Subcutaneous abdominal adipose tissue (tissue), 5 donors: ENCODE measurements around the gene GYS2.

Experiments used
- H3K27ac ChIP-seq: one replicate; pipeline ENCODE4 v1.7.0; 2013; ENCODE audit warnings: low read depth, mild to moderate bottlenecking, inconsistent platforms, low read length, moderate library complexity
- H3K27me3 ChIP-seq, 5 donors: one replicate each; pipeline ENCODE4 v1.7.0; 2013; ENCODE audit warnings: low read length in 5 of 5, inconsistent platforms in 1 of 5; ENCODE audit not compliant: control insufficient read depth in 5 of 5, insufficient read depth in 4 of 5
- H3K36me3 ChIP-seq, 5 donors: one replicate each; pipeline ENCODE4 v1.7.0; 2013; ENCODE audit warnings: low read length in 5 of 5; ENCODE audit not compliant: control insufficient read depth in 5 of 5, insufficient read depth in 5 of 5
- H3K4me1 ChIP-seq, 5 donors: one replicate each; pipeline ENCODE4 v1.7.0; 2013; ENCODE audit warnings: low read length in 5 of 5, mild to moderate bottlenecking in 3 of 5, moderate library complexity in 1 of 5; ENCODE audit not compliant: control insufficient read depth in 5 of 5, insufficient read depth in 5 of 5
- H3K4me3 ChIP-seq, 5 donors: one replicate each; pipeline ENCODE4 v1.7.0; 2013; ENCODE audit warnings: low read length in 5 of 5, low read depth in 1 of 5
- H3K9ac ChIP-seq, 5 donors: one replicate each; pipeline ENCODE4 v1.7.0; 2013; ENCODE audit warnings: low read length in 5 of 5, mild to moderate bottlenecking in 4 of 5, moderate library complexity in 3 of 5
- H3K9me3 ChIP-seq, 5 donors: one replicate each; pipeline ENCODE4 v1.7.0; 2013; ENCODE audit warnings: low read length in 5 of 5; ENCODE audit not compliant: control insufficient read depth in 5 of 5
- donor health status: healthy.
- donor health status: healthy.
- donor health status: healthy.
- donor health status: healthy.
- donor health status: healthy.

GYS2 gene

GRCh38 chr12:21561158-21561557, 43.5 kb downstream of the GYS2 start:
- Histone ChIP-seq H3K27ac (no peak overlapping the region), H3K4me1 (no peaks in the 10 kb centered on the region), H3K4me3 (no peak overlapping the region), H3K36me3 (no peaks in the 10 kb centered on the region), H3K9ac (no peak overlapping the region), H3K27me3 (no peaks in the 10 kb centered on the region), H3K9me3 (no peaks in the 10 kb centered on the region)

GRCh38 chr12:21559855-21560569, 44.6 kb downstream of the GYS2 start:
- Histone ChIP-seq H3K27me3 (no peaks in the 10 kb centered on the region), H3K9me3 (no peaks in the 10 kb centered on the region), H3K4me3 (no peak overlapping the region), H3K36me3 (no peaks in the 10 kb centered on the region), H3K4me1 (no peaks in the 10 kb centered on the region), H3K27ac (no peak overlapping the region), H3K9ac (no peak overlapping the region)

- Histone ChIP-seq H3K27ac (no peak overlapping the region), H3K27me3 (no peaks in the 10 kb centered on the region), H3K9me3 (no peaks in the 10 kb centered on the region), H3K9ac (no peak overlapping the region), H3K36me3 (no peaks in the 10 kb centered on the region), H3K4me3 (no peak overlapping the region), H3K4me1 (no peaks in the 10 kb centered on the region)
Measured at GRCh38 chr12:21558100-21558679, 46.5 kb downstream of the GYS2 start.

GRCh38 chr12:21553329-21553675, 51.3 kb downstream of the GYS2 start:
- Histone ChIP-seq H3K9ac (no peak overlapping the region), H3K36me3 (no peaks in the 10 kb centered on the region), H3K27ac (no peak overlapping the region), H3K9me3 (no peaks in the 10 kb centered on the region), H3K27me3 (no peaks in the 10 kb centered on the region), H3K4me1 (peaks cover 0 to 3% (median 0%) of the 10 kb centered on the region in 5 donors), H3K4me3 (no peak overlapping the region)

GRCh38 chr12:21552635-21553328, 51.9 kb downstream of the GYS2 start:
- no peaks in the 10 kb centered on the region for H3K36me3 ChIP-seq
- H3K27ac ChIP-seq = no peak overlapping the region
- no peaks in the 10 kb centered on the region for H3K27me3 ChIP-seq
- no peaks in the 10 kb centered on the region for H3K9me3 ChIP-seq
- no peak overlapping the region for H3K4me3 ChIP-seq
- H3K4me1 ChIP-seq = peaks cover 0 to 3% (median 0%) of the 10 kb centered on the region in 5 donors
- no peak overlapping the region for H3K9ac ChIP-seq

- Histone ChIP-seq H3K27ac (no peak overlapping the region), H3K9me3 (no peaks in the 10 kb centered on the region), H3K9ac (no peak overlapping the region), H3K4me1 (peaks cover 0 to 3% (median 0%) of the 10 kb centered on the region in 5 donors), H3K36me3 (no peaks in the 10 kb centered on the region), H3K4me3 (no peak overlapping the region), H3K27me3 (no peaks in the 10 kb centered on the region)
Measured at GRCh38 chr12:21551841-21552465, 52.7 kb downstream of the GYS2 start.

- no peak overlapping the region for H3K27ac ChIP-seq
- H3K4me1 ChIP-seq = peaks cover 0 to 3% (median 0%) of the 10 kb centered on the region in 5 donors
- no peaks in the 10 kb centered on the region for H3K27me3 ChIP-seq
- no peaks in the 10 kb centered on the region for H3K9me3 ChIP-seq
- no peak overlapping the region for H3K4me3 ChIP-seq
- H3K9ac ChIP-seq = no peak overlapping the region
- no peaks in the 10 kb centered on the region for H3K36me3 ChIP-seq
Measured at GRCh38 chr12:21547437-21547836, 57.2 kb downstream of the GYS2 start.

GRCh38 chr12:21546716-21547115, 57.9 kb downstream of the GYS2 start:
- no peaks in the 10 kb centered on the region for H3K36me3 ChIP-seq

GRCh38 chr12:21545557-21545956, 59.1 kb downstream of the GYS2 start:
- Histone ChIP-seq H3K4me1 (no peaks in the 10 kb centered on the region), H3K27ac (no peak overlapping the region), H3K36me3 (no peaks in the 10 kb centered on the region), H3K9me3 (no peaks in the 10 kb centered on the region), H3K27me3 (no peaks in the 10 kb centered on the region), H3K9ac (no peak overlapping the region), H3K4me3 (no peak overlapping the region)

More at GRCh38 chr12:21546716-21547115, 57.9 kb downstream of the GYS2 start:
- no peak overlapping the region for H3K27ac ChIP-seq
- no peak overlapping the region for H3K9ac ChIP-seq
- H3K4me1 ChIP-seq = peaks cover 0 to 1% (median 0%) of the 10 kb centered on the region in 5 donors
- no peaks in the 10 kb centered on the region for H3K27me3 ChIP-seq
- no peaks in the 10 kb centered on the region for H3K9me3 ChIP-seq
- H3K4me3 ChIP-seq = no peak overlapping the region

- Histone ChIP-seq H3K9me3 (no peaks in the 10 kb centered on the region), H3K27ac (no peak overlapping the region), H3K27me3 (no peaks in the 10 kb centered on the region), H3K4me1 (no peaks in the 10 kb centered on the region), H3K36me3 (no peaks in the 10 kb centered on the region), H3K4me3 (no peak overlapping the region), H3K9ac (no peak overlapping the region)
Measured at GRCh38 chr12:21543151-21543550, 61.5 kb downstream of the GYS2 start.
